Kidney epithelial cell (primary cell): ENCODE measurements around the gene TRIM67. TPM values are rescaled to one million over a fixed set of nuclear protein-coding genes. Genes with fewer than 3 reads are reported as not detected.

Experiments used
- DNase-seq: peaks from one replicate; pipeline ENCODE4 v3.0.0-alpha.2; 2010; ENCODE audit warnings: low read depth
- H3K27me3 ChIP-seq: 2 replicates; pipeline ENCODE4 v1.6.0; 2011; ENCODE audit warnings: low read length; ENCODE audit not compliant: control insufficient read depth, insufficient read depth
- H3K36me3 ChIP-seq: 2 replicates; pipeline ENCODE4 v1.5.1; 2011; ENCODE audit warnings: low read length; ENCODE audit not compliant: control insufficient read depth, insufficient read depth
- H3K4me3 ChIP-seq: 2 replicates; pipeline ENCODE4 v1.5.1; 2011; ENCODE audit warnings: low read depth, mild to moderate bottlenecking, control low read depth, low read length
- CTCF ChIP-seq: IDR thresholded peaks from 2 replicates; pipeline ENCODE4 v1.5.1; 2011; ENCODE audit warnings: mild to moderate bottlenecking, moderate library complexity, low read length, control low read depth, inconsistent platforms; ENCODE audit not compliant: insufficient read depth, poor library complexity, severe bottlenecking
- total RNA-seq: library from RNA; depleted of rRNA; stranded (reverse); fragments of >200 nt; gene quantifications from 2 replicates; pipeline ENCODE4 v1.2.3, GENCODE V29; 2015

The TRIM67 gene
- total RNA-seq, 1 donor from 2014 or later = 0.63 TPM

GRCh38 chr1:231232870-231233734, 71.2 kb downstream of the TRIM67 start:
- no peaks in the 10 kb centered on the region for H3K27me3 ChIP-seq
- H3K36me3 ChIP-seq = no peaks in the 10 kb centered on the region
- H3K4me3 ChIP-seq = no peak overlapping the region
- TF ChIP-seq CTCF = no peak
- DNase-seq = no peak

- Histone ChIP-seq H3K27me3 (no peaks in the 10 kb centered on the region), H3K4me3 (no peak overlapping the region), H3K36me3 (no peaks in the 10 kb centered on the region)
- no peak for TF ChIP-seq CTCF
- DNase-seq = peak; percentile 28
These were observed 72.0 kb downstream of the TRIM67 start for GRCh38 chr1:231233735-231234417.

GRCh38 chr1:231234506-231234905, 72.6 kb downstream of the TRIM67 start:
- no peak for DNase-seq
- no peak for TF ChIP-seq CTCF
- no peak overlapping the region for H3K4me3 ChIP-seq
- H3K27me3 ChIP-seq = no peaks in the 10 kb centered on the region
- no peaks in the 10 kb centered on the region for H3K36me3 ChIP-seq

- no peaks in the 10 kb centered on the region for H3K27me3 ChIP-seq
- no peak overlapping the region for H3K4me3 ChIP-seq
- DNase-seq = no peak
- no peaks in the 10 kb centered on the region for H3K36me3 ChIP-seq
- no peak for TF ChIP-seq CTCF
These were observed 73.8 kb downstream of the TRIM67 start for GRCh38 chr1:231235526-231236207.

GRCh38 chr1:231236208-231236591, 74.3 kb downstream of the TRIM67 start:
- Histone ChIP-seq H3K27me3 (no peaks in the 10 kb centered on the region), H3K36me3 (no peaks in the 10 kb centered on the region), H3K4me3 (no peak overlapping the region)
- TF ChIP-seq CTCF = no peak
- DNase-seq = no peak
